ENCODE measurements around the gene ZBTB34. TPM values are rescaled to one million over a fixed set of nuclear protein-coding genes. Genes with fewer than 3 reads are reported as not detected.

The ZBTB34 gene
- total and polyA plus RNA-seq, 9 of the 15 experiments (the other 6 are each of a cell fraction or from before 2014, with no cell fraction given), result 2.7 to 15.6 (median 9.8) TPM

- Histone ChIP-seq H2AFZ (ENCODE audit: low read depth, low read length) (no peak overlapping the region), H4K20me1 (replicated peaks; ENCODE audit: control insufficient read depth, insufficient read depth, low read length) (peaks cover 7% of the 10 kb centered on the region; the same call in 1 of the 2 replicates), H3K27ac (ENCODE audit: extremely low read depth, low read depth, low read length) (no peak overlapping the region), H3K4me1 (replicated peaks in 1 of 2; ENCODE audit: control insufficient read depth in 2 of 2, insufficient read depth in 2 of 2, low read length in 2 of 2) (peaks cover 14 to 20% of the 10 kb centered on the region in 2 experiments; a peak in 4 of 5 replicates), H3K36me3 (ENCODE audit: control insufficient read depth, insufficient read depth, low read length) (no peaks in the 10 kb centered on the region), H3K9me3 (replicated peaks; ENCODE audit: control insufficient read depth, insufficient read depth, low read depth, low read length) (no peaks in the 10 kb centered on the region), H3K4me3 (no peak overlapping the region), H3K9ac (ENCODE audit: insufficient read depth in 1 of 2, low read depth in 2 of 2, low read length in 2 of 2) (no peak overlapping the region), H3K9me1 (ENCODE audit: control insufficient read depth, insufficient read depth, low read length) (no peaks in the 10 kb centered on the region), H3K79me2 (ENCODE audit: control insufficient read depth, insufficient read depth, low read length) (peaks cover 17% of the 10 kb centered on the region), H3K27me3 (ENCODE audit: control insufficient read depth in 2 of 2, insufficient read depth in 2 of 2, low read length in 2 of 2) (peaks cover 0 to 1% of the 10 kb centered on the region in 2 experiments; a peak in 2 of 5 replicates), H3K4me2 (ENCODE audit: insufficient read depth, low read length) (no peak overlapping the region)
- in situ Hi-C loops (cut with MboI) (no loop called here), intact Hi-C loops (cut with micrococcal nuclease) (no loop called here)
- BruUV-seq (replicated peaks), result no TSS peak
- DNase-seq (ENCODE audit: extremely low read depth in 1 of 4, low spot score in 3 of 4) (no peak), FAIRE-seq (no peak), ATAC-seq (no peak)
- 10% methylated on average over 8 of the region's 8 CpGs for WGBS (ENCODE audit: insufficient coverage, low coverage, missing lambda C conversion rate)
- ChIA-PET POLR2A (interaction anchor here (0.7 to 1.2 kb wide), 5 partner anchors 12 to 29 kb away, joined by 3 to 7 read pairs (median 4); no protein-coding TSS in a partner anchor), CTCF (ENCODE audit: low intra/inter-chr PET ratio) (no interaction called here)
- TF ChIP-seq ZNF584 (CRISPR knock-in tag; IDR thresholded peaks at IDR 0.05; ENCODE audit: low read depth), result no peak
- no peak for TF ChIP-seq ZNF239 (CRISPR knock-in tag; IDR thresholded peaks at IDR 0.05)
- no peak for TF ChIP-seq CHD1 (IDR thresholded peaks at IDR 0.05; ENCODE audit: low read length)
- TF ChIP-seq MLLT1 (IDR thresholded peaks at IDR 0.05), result no peak
These were observed 3.0 kb upstream of the ZBTB34 start for GRCh38 chr9:126857261-126857960.

Data from K562 (cell line).